ENCODE measurements around the gene DDX50.
"Not testable (repeated sequence)": the region's sequence is repeated elsewhere in the genome, so short reads cannot be mapped to it uniquely, and the experiment has no call there.

DDX50 gene

GRCh38 chr10:68938117-68938516 lies 37.0 kb downstream of the DDX50 start:
- no peaks in the 10 kb centered on the region for H3K9me3 Mint-ChIP-seq
- intact Hi-C loops (cut with micrococcal nuclease): no loop called here

GRCh38 chr10:68938884-68939283 lies 37.8 kb downstream of the DDX50 start:
- Mint-ChIP-seq H3K9me3 (no peaks in the 10 kb centered on the region), H3K27ac (no peak overlapping the region), H3K4me3 (no peak overlapping the region), H3K4me1 (ENCODE audit: low read depth) (no peaks in the 10 kb centered on the region), H3K36me3 (ENCODE audit: low read depth) (peaks cover 69% of the 10 kb centered on the region), H3K27me3 (no peaks in the 10 kb centered on the region)
- intact Hi-C loops (cut with micrococcal nuclease): no loop called here

More at GRCh38 chr10:68938117-68938516, 37.0 kb downstream of the DDX50 start:
- H3K27ac Mint-ChIP-seq: no peak overlapping the region
- H3K27me3 Mint-ChIP-seq: no peaks in the 10 kb centered on the region
- H3K36me3 Mint-ChIP-seq (ENCODE audit: low read depth): peaks cover 61% of the 10 kb centered on the region
- no peaks in the 10 kb centered on the region for H3K4me1 Mint-ChIP-seq (ENCODE audit: low read depth)
- H3K4me3 Mint-ChIP-seq: no peak overlapping the region

GRCh38 chr10:68940917-68941316 lies 39.8 kb downstream of the DDX50 start:
- H3K36me3 Mint-ChIP-seq (ENCODE audit: low read depth): peaks cover 79% of the 10 kb centered on the region
- H3K9me3 Mint-ChIP-seq; H3K27ac Mint-ChIP-seq; H3K27me3 Mint-ChIP-seq; intact Hi-C loops (cut with micrococcal nuclease); H3K4me3 Mint-ChIP-seq; H3K4me1 Mint-ChIP-seq (ENCODE audit: low read depth): not testable (repeated sequence)

- H3K36me3 Mint-ChIP-seq (ENCODE audit: low read depth): peaks cover 11% of the 10 kb centered on the region
- H3K4me1 Mint-ChIP-seq (ENCODE audit: low read depth): no peaks in the 10 kb centered on the region
- no peaks in the 10 kb centered on the region for H3K27me3 Mint-ChIP-seq
- intact Hi-C loops (cut with micrococcal nuclease): loop anchor here (10.0 kb wide), 1 partner anchor 196 kb away; no protein-coding TSS in a partner anchor
- no peak overlapping the region for H3K4me3 Mint-ChIP-seq
- no peaks in the 10 kb centered on the region for H3K9me3 Mint-ChIP-seq
- H3K27ac Mint-ChIP-seq: no peak overlapping the region
Observed at GRCh38 chr10:68950598-68950997, 49.5 kb downstream of the DDX50 start.

GRCh38 chr10:68954904-68955303 lies 53.8 kb downstream of the DDX50 start:
- peak overlapping the region; percentile 41 for H3K4me3 Mint-ChIP-seq
- intact Hi-C loops (cut with micrococcal nuclease): loop anchor here (5.0 to 10.0 kb wide), 2 partner anchors 53 to 200 kb away; partner anchors contain the start of gene DDX50
- H3K36me3 Mint-ChIP-seq (ENCODE audit: low read depth): peaks cover 22% of the 10 kb centered on the region
- peak overlapping the region; percentile 93 for H3K27ac Mint-ChIP-seq
- no peaks in the 10 kb centered on the region for H3K27me3 Mint-ChIP-seq
- H3K9me3 Mint-ChIP-seq: no peaks in the 10 kb centered on the region
- peaks cover 20% of the 10 kb centered on the region for H3K4me1 Mint-ChIP-seq (ENCODE audit: low read depth)

GRCh38 chr10:68955355-68955831 lies 54.3 kb downstream of the DDX50 start:
- no peaks in the 10 kb centered on the region for H3K27me3 Mint-ChIP-seq
- H3K27ac Mint-ChIP-seq: peak overlapping the region; percentile 93
- intact Hi-C loops (cut with micrococcal nuclease): loop anchor here (5.0 to 10.0 kb wide), 2 partner anchors 53 to 201 kb away; partner anchors contain the start of gene DDX50
- peaks cover 27% of the 10 kb centered on the region for H3K36me3 Mint-ChIP-seq (ENCODE audit: low read depth)
- no peaks in the 10 kb centered on the region for H3K9me3 Mint-ChIP-seq
- peaks cover 23% of the 10 kb centered on the region for H3K4me1 Mint-ChIP-seq (ENCODE audit: low read depth)
- H3K4me3 Mint-ChIP-seq: peak overlapping the region; percentile 90

GRCh38 chr10:68955832-68956532 lies 54.9 kb downstream of the DDX50 start, which contains the start of gene DDX21:
TSS of gene DDX21 (plus strand) at chr10:68956170. CDS start at chr10:68956226, 56 bp downstream.
- peak within 1 kb of the TSS; percentile 90 for H3K4me3 Mint-ChIP-seq
- no peaks in the 10 kb centered on the region for H3K9me3 Mint-ChIP-seq
- peak within 1 kb of the TSS; percentile 93 for H3K27ac Mint-ChIP-seq
- H3K27me3 Mint-ChIP-seq: no peaks in the 10 kb centered on the region
- H3K36me3 Mint-ChIP-seq (ENCODE audit: low read depth): peaks cover 30% of the 10 kb centered on the region
- H3K4me1 Mint-ChIP-seq (ENCODE audit: low read depth): peaks cover 23% of the 10 kb centered on the region
- intact Hi-C loops (cut with micrococcal nuclease): loop anchor here (2.0 to 10.0 kb wide), 4 partner anchors 33 to 201 kb away; partner anchors contain the start of genes DDX50, KIFBP and VPS26A

GRCh38 chr10:68957284-68957615 lies 56.1 kb downstream of the DDX50 start:
- peaks cover 23% of the 10 kb centered on the region for H3K4me1 Mint-ChIP-seq (ENCODE audit: low read depth)
- peak overlapping the region; percentile 93 for H3K27ac Mint-ChIP-seq
- no peaks in the 10 kb centered on the region for H3K9me3 Mint-ChIP-seq
- peaks cover 39% of the 10 kb centered on the region for H3K36me3 Mint-ChIP-seq (ENCODE audit: low read depth)
- no peaks in the 10 kb centered on the region for H3K27me3 Mint-ChIP-seq
- H3K4me3 Mint-ChIP-seq: peak overlapping the region; percentile 90
- intact Hi-C loops (cut with micrococcal nuclease): loop anchor here (2.0 to 10.0 kb wide), 4 partner anchors 32 to 202 kb away; partner anchors contain the start of genes DDX50, KIFBP and VPS26A

GRCh38 chr10:68957654-68958053 lies 56.5 kb downstream of the DDX50 start:
- Mint-ChIP-seq H3K4me3 (peak overlapping the region; percentile 90), H3K27ac (peak overlapping the region; percentile 93), H3K4me1 (ENCODE audit: low read depth) (peaks cover 23% of the 10 kb centered on the region), H3K9me3 (no peaks in the 10 kb centered on the region), H3K36me3 (ENCODE audit: low read depth) (peaks cover 43% of the 10 kb centered on the region), H3K27me3 (no peaks in the 10 kb centered on the region)
- intact Hi-C loops (cut with micrococcal nuclease): loop anchor here (2.0 to 10.0 kb wide), 4 partner anchors 31 to 203 kb away; partner anchors contain the start of genes DDX50, KIFBP and VPS26A

GRCh38 chr10:68959695-68960527 lies 58.8 kb downstream of the DDX50 start:
- peak overlapping the region; percentile 7 for H3K27ac Mint-ChIP-seq
- no peaks in the 10 kb centered on the region for H3K9me3 Mint-ChIP-seq
- peaks cover 65% of the 10 kb centered on the region for H3K36me3 Mint-ChIP-seq (ENCODE audit: low read depth)
- H3K4me3 Mint-ChIP-seq: no peak overlapping the region
- peaks cover 23% of the 10 kb centered on the region for H3K4me1 Mint-ChIP-seq (ENCODE audit: low read depth)
- H3K27me3 Mint-ChIP-seq: no peaks in the 10 kb centered on the region
- intact Hi-C loops (cut with micrococcal nuclease): loop anchor here (5.0 to 10.0 kb wide), 2 partner anchors 58 to 205 kb away; partner anchors contain the start of gene DDX50

GRCh38 chr10:68963151-68963550 lies 62.0 kb downstream of the DDX50 start:
- H3K9me3 Mint-ChIP-seq: no peaks in the 10 kb centered on the region
- H3K4me1 Mint-ChIP-seq (ENCODE audit: low read depth): peaks cover 19% of the 10 kb centered on the region
- H3K4me3 Mint-ChIP-seq: no peak overlapping the region
- H3K27ac Mint-ChIP-seq: no peak overlapping the region
- intact Hi-C loops (cut with micrococcal nuclease): no loop called here
- H3K36me3 Mint-ChIP-seq (ENCODE audit: low read depth): peaks cover 87% of the 10 kb centered on the region
- H3K27me3 Mint-ChIP-seq: no peaks in the 10 kb centered on the region

GRCh38 chr10:68973975-68974374 lies 72.9 kb downstream of the DDX50 start:
- no peak overlapping the region for H3K27ac Mint-ChIP-seq
- H3K9me3 Mint-ChIP-seq: no peaks in the 10 kb centered on the region
- no peaks in the 10 kb centered on the region for H3K4me1 Mint-ChIP-seq (ENCODE audit: low read depth)
- no peaks in the 10 kb centered on the region for H3K27me3 Mint-ChIP-seq
- H3K36me3 Mint-ChIP-seq (ENCODE audit: low read depth): peaks cover 100% of the 10 kb centered on the region
- no peak overlapping the region for H3K4me3 Mint-ChIP-seq
- intact Hi-C loops (cut with micrococcal nuclease): no loop called here

GRCh38 chr10:68975936-68976473 lies 74.9 kb downstream of the DDX50 start:
- H3K9me3 Mint-ChIP-seq; H3K27me3 Mint-ChIP-seq; H3K27ac Mint-ChIP-seq; H3K4me3 Mint-ChIP-seq; H3K4me1 Mint-ChIP-seq (ENCODE audit: low read depth); intact Hi-C loops (cut with micrococcal nuclease): not testable (repeated sequence)
- H3K36me3 Mint-ChIP-seq (ENCODE audit: low read depth): peaks cover 100% of the 10 kb centered on the region

All from dendritic cell treated with granulocyte-macrophage colony-stimulating factor and Interleukin-4, amounts not matched to agents 40 ng/mL and 50 ng/mL, for 4 days (primary cell).